Measurements from ENCODE around the gene BRSK2.

- no peak for TF ChIP-seq ELF4 (IDR thresholded peaks at IDR 0.05)
- no peak for TF ChIP-seq SUZ12 (IDR thresholded peaks at IDR 0.05)
- no peak for TF ChIP-seq SP1 (IDR thresholded peaks at IDR 0.05)
- no peak for TF ChIP-seq BHLHE40 (IDR thresholded peaks at IDR 0.05; ENCODE audit: borderline replicate concordance)
- no peak for TF ChIP-seq FOXA1 (IDR thresholded peaks at IDR 0.05)
- TF ChIP-seq FOXM1 (IDR thresholded peaks at IDR 0.05; ENCODE audit: borderline replicate concordance) = no peak
- TF ChIP-seq LEF1 (IDR thresholded peaks at IDR 0.05; ENCODE audit: borderline replicate concordance) = no peak
- TF ChIP-seq HDGF (IDR thresholded peaks at IDR 0.05; ENCODE audit: borderline replicate concordance) = no peak
- no peak for TF ChIP-seq L3MBTL2 (conservative IDR thresholded peaks at IDR 0.05)
- no peak for TF ChIP-seq ARNT (IDR thresholded peaks at IDR 0.05)
- TF ChIP-seq FOXK2 (IDR thresholded peaks at IDR 0.05) = no peak
- no peak for TF ChIP-seq NFRKB (IDR thresholded peaks at IDR 0.05)
- TF ChIP-seq TARDBP (IDR thresholded peaks at IDR 0.05) = no peak
- TF ChIP-seq ZNF384 (IDR thresholded peaks at IDR 0.05) = no peak
Measured at GRCh38 chr11:1433977-1434640, 44.4 kb downstream of the BRSK2 start.
